GM12874 (cell line): ENCODE data around the gene ELF1.

ENCODE experiments used
- CTCF ChIP-seq: IDR thresholded peaks from 2 replicates; pipeline ENCODE4 v1.5.1; 2011; ENCODE audit warnings: low read depth, mild to moderate bottlenecking, control low read depth, low read length, moderate library complexity; ENCODE audit not compliant: insufficient read depth

Gene ELF1

GRCh38 chr13:41001695-41002094, 17.4 kb downstream of the ELF1 start:
- TF ChIP-seq CTCF = no peak

- no peak for TF ChIP-seq CTCF
These were observed 19.7 kb downstream of the ELF1 start for GRCh38 chr13:40999416-40999815.

- TF ChIP-seq CTCF = no peak
These were observed 22.6 kb downstream of the ELF1 start for GRCh38 chr13:40996426-40997092.

GRCh38 chr13:40995997-40996396, 23.1 kb downstream of the ELF1 start:
- no peak for TF ChIP-seq CTCF

- TF ChIP-seq CTCF = no peak
These were observed 24.4 kb downstream of the ELF1 start for GRCh38 chr13:40994581-40995230.

- TF ChIP-seq CTCF = no peak
These were observed 25.1 kb downstream of the ELF1 start for GRCh38 chr13:40993987-40994386.

GRCh38 chr13:40992678-40993518, 26.2 kb downstream of the ELF1 start:
- TF ChIP-seq CTCF = no peak
